Mesangial cell (primary cell): ENCODE results near the gene ARL5A. TPM values are rescaled to one million over a fixed set of nuclear protein-coding genes. Genes with fewer than 3 reads are reported as not detected.

Experiments
- total RNA-seq: library from RNA; depleted of rRNA; stranded (reverse); fragments of >200 nt; gene quantifications from 2 replicates; pipeline ENCODE4 v1.2.3, GENCODE V29; 2015

Gene ARL5A
- 28.0 and 32.4 TPM in 2 replicates for total RNA-seq

GRCh38 chr2:151828143-151828889, at the start of gene ARL5A:
TSS of gene ARL5A (minus strand) at chr2:151828421. CDS start at chr2:151828176, 245 bp downstream.

Other genes starting within 250 kb of the ARL5A start
- under 0.01 and 0.13 TPM in 2 replicates for gene NEB, start 93.9 kb downstream of the ARL5A start, total RNA-seq